H1 (cell line): ENCODE data around the gene ACADSB. TPM values are rescaled to one million over a fixed set of nuclear protein-coding genes. Genes with fewer than 3 reads are reported as not detected.

Source experiments
- CTCF ChIA-PET: fragments of 300-600 bp; sonication (Branson Sonifier 250); formaldehyde crosslinking; loops from one replicate; lab custom pipeline; 2021; ENCODE audit not compliant: partially characterized antibody; lab: Charles Lee
- POLR2A ChIA-PET: fragments of 300-600 bp; sonication (Branson Sonifier 250); formaldehyde crosslinking; loops from one replicate; lab custom pipeline; 2021; ENCODE audit warnings: inconsistent platforms; ENCODE audit not compliant: partially characterized antibody; lab: Charles Lee
- DNase-seq, 2 experiments: peaks; one replicate each; pipeline versions ENCODE4 v3.0.0 to v3.0.0-alpha.2; 2010 to 2022; ENCODE audit warnings: low spot score in 2 of 2, low read depth in 1 of 2, mixed read lengths in 1 of 2
- FAIRE-seq: peaks from 2 replicates; lab custom pipeline; 2011; peaks lifted over from hg19 to GRCh38; lab: Jason Lieb, UNC
- H2AFZ ChIP-seq: 2 replicates; pipeline ENCODE4 v1.8.1; 2012; ENCODE audit warnings: low read length, inconsistent platforms
- H2AK5ac ChIP-seq: 2 replicates; pipeline ENCODE4 v1.6.1; 2013; ENCODE audit warnings: low read depth, low read length
- H2BK120ac ChIP-seq: replicated peaks from 2 replicates; pipeline ENCODE3; 2013; ENCODE audit warnings: low read depth, low read length, inconsistent platforms
- H2BK12ac ChIP-seq: 2 replicates; pipeline ENCODE4 v1.6.1; 2013; ENCODE audit warnings: low read depth, low read length
- H2BK15ac ChIP-seq: 2 replicates; pipeline ENCODE4 v1.6.1; 2013; ENCODE audit warnings: low read length
- H2BK20ac ChIP-seq: 2 replicates; pipeline ENCODE4 v1.6.1; 2013; ENCODE audit warnings: low read length
- H2BK5ac ChIP-seq: 2 replicates; pipeline ENCODE4 v1.6.1; 2013; ENCODE audit warnings: low read depth, low read length
- H3K14ac ChIP-seq: 2 replicates; pipeline ENCODE4 v1.6.1; 2013; ENCODE audit warnings: inconsistent platforms; ENCODE audit not compliant: insufficient read length
- H3K18ac ChIP-seq: 2 replicates; pipeline ENCODE4 v1.6.1; 2013; ENCODE audit warnings: low read length; ENCODE audit errors: extremely low read depth
- H3K23ac ChIP-seq: 2 replicates; pipeline ENCODE4 v1.6.1; 2013; ENCODE audit warnings: inconsistent platforms; ENCODE audit not compliant: insufficient read length
- H3K23me2 ChIP-seq: 2 replicates; pipeline ENCODE4 v1.6.1; 2013; ENCODE audit warnings: low read depth, low read length
- H3K27ac ChIP-seq: 2 replicates; pipeline ENCODE4 v1.6.1; 2011; ENCODE audit warnings: low read depth, low read length, inconsistent platforms
- H3K27me3 ChIP-seq, 4 experiments: replicated peaks in 1 of 4; 1 replicate in 1 of 4; 2 replicates in 3 of 4; pipeline versions ENCODE4 v1.6.1 to v1.8.1; 2011 to 2013; ENCODE audit warnings: low read length in 3 of 4, mild to moderate bottlenecking in 3 of 4, inconsistent platforms in 2 of 4, mixed read lengths in 2 of 4, moderate library complexity in 1 of 4; ENCODE audit not compliant: control insufficient read depth in 3 of 4, insufficient read depth in 3 of 4; ENCODE audit errors: extremely low read depth in 1 of 4
- H3K36me3 ChIP-seq, 4 experiments: 2 replicates each; pipeline versions ENCODE4 v1.6.1 to v1.8.1; 2011 to 2013; ENCODE audit warnings: mild to moderate bottlenecking in 4 of 4, low read length in 3 of 4, moderate library complexity in 2 of 4, control low read depth in 1 of 4, inconsistent platforms in 1 of 4; ENCODE audit not compliant: insufficient read depth in 4 of 4, control insufficient read depth in 2 of 4
- H3K4ac ChIP-seq: replicated peaks from 2 replicates; pipeline ENCODE3; 2013; ENCODE audit warnings: low read length, low read depth, mixed read lengths, inconsistent platforms; ENCODE audit not compliant: insufficient read length
- H3K4me1 ChIP-seq, 4 experiments: replicated peaks in 1 of 4; 1 replicate in 1 of 4; 2 replicates in 3 of 4; pipeline versions ENCODE4 v1.6.1 to v1.8.1; 2011 to 2013; ENCODE audit warnings: low read length in 3 of 4, inconsistent platforms in 2 of 4, mixed read lengths in 1 of 4; ENCODE audit not compliant: insufficient read depth in 4 of 4, control insufficient read depth in 3 of 4
- H3K4me2 ChIP-seq, 2 experiments: 2 replicates each; pipeline versions ENCODE4 v1.6.1 to v1.8.1; 2011 to 2013; ENCODE audit warnings: low read depth in 2 of 2, low read length in 2 of 2, control low read depth in 1 of 2, inconsistent platforms in 1 of 2, mild to moderate bottlenecking in 1 of 2; ENCODE audit not compliant: insufficient read depth in 1 of 2
- H3K4me3 ChIP-seq, 4 experiments: fragments of 200-600, 300-600 bp in 1 of 4; sonication (generic), shearing (Covaris generic), sonication (Bioruptor Twin) in 1 of 4; 2 replicates each; pipeline versions ENCODE4 v1.5.1 to v1.8.1; 2011 to 2016; ENCODE audit warnings: low read length in 4 of 4, low read depth in 3 of 4, control low read depth in 2 of 4, inconsistent platforms in 2 of 4, mild to moderate bottlenecking in 2 of 4, mixed read lengths in 1 of 4, moderate library complexity in 1 of 4; ENCODE audit not compliant: insufficient read depth in 2 of 4; ENCODE audit errors: extremely low read depth in 1 of 4
- H3K56ac ChIP-seq: replicated peaks from 2 replicates; pipeline ENCODE3; 2013; ENCODE audit warnings: low read depth, mild to moderate bottlenecking, mixed read lengths, low read length, inconsistent platforms; ENCODE audit not compliant: insufficient read length
- H3K79me1 ChIP-seq: 2 replicates; pipeline ENCODE4 v1.6.1; 2013; ENCODE audit warnings: low read depth, low read length, control low read depth
- H3K79me2 ChIP-seq, 2 experiments: 2 replicates each; pipeline versions ENCODE4 v1.6.1 to v1.8.1; 2012 to 2013; ENCODE audit warnings: low read length in 2 of 2, mild to moderate bottlenecking in 2 of 2, inconsistent platforms in 1 of 2; ENCODE audit not compliant: insufficient read depth in 2 of 2, control insufficient read depth in 1 of 2
- H3K9ac ChIP-seq, 4 experiments: replicated peaks in 1 of 4; 1 replicate in 1 of 4; 2 replicates in 3 of 4; pipeline versions ENCODE4 v1.6.1 to v1.8.1; 2011 to 2013; ENCODE audit warnings: low read depth in 3 of 4, low read length in 3 of 4, control low read depth in 2 of 4, mild to moderate bottlenecking in 2 of 4, moderate library complexity in 2 of 4, inconsistent platforms in 1 of 4; ENCODE audit errors: extremely low read depth in 1 of 4
- H3K9me3 ChIP-seq, 2 experiments: 2 replicates each; pipeline versions ENCODE4 v1.6.1 to v1.8.1; 2012 to 2013; ENCODE audit warnings: mild to moderate bottlenecking in 2 of 2, moderate library complexity in 2 of 2, control low read depth in 1 of 2, inconsistent platforms in 1 of 2, low read depth in 1 of 2, low read length in 1 of 2, mixed read lengths in 1 of 2; ENCODE audit not compliant: insufficient read depth in 2 of 2
- H4K20me1 ChIP-seq, 2 experiments: replicated peaks in 1 of 2; 2 replicates each; pipeline versions ENCODE3 to v1.8.1; 2011 to 2013; ENCODE audit warnings: inconsistent platforms in 2 of 2, low read length in 2 of 2, mild to moderate bottlenecking in 1 of 2; ENCODE audit not compliant: insufficient read depth in 2 of 2, control insufficient read depth in 1 of 2
- H4K5ac ChIP-seq: 2 replicates; pipeline ENCODE4 v1.6.1; 2013; ENCODE audit warnings: low read length, low read depth, mixed read lengths, inconsistent platforms; ENCODE audit not compliant: insufficient read length
- H4K8ac ChIP-seq: 2 replicates; pipeline ENCODE4 v1.8.0; 2013; ENCODE audit warnings: mild to moderate bottlenecking, moderate library complexity, low read length, inconsistent platforms; ENCODE audit not compliant: insufficient read depth; ENCODE audit errors: extremely low read depth
- H4K91ac ChIP-seq: replicated peaks from 2 replicates; pipeline ENCODE3; 2013; ENCODE audit warnings: low read length, mixed read lengths, inconsistent platforms; ENCODE audit not compliant: insufficient read length
- CTBP2 ChIP-seq: IDR thresholded peaks from 2 replicates; pipeline ENCODE4 v1.7.0; 2011; ENCODE audit warnings: borderline replicate concordance, mild to moderate bottlenecking, moderate library complexity, mixed read lengths, low read length; ENCODE audit not compliant: insufficient read depth, insufficient read length
- WGBS, 2 experiments: shearing (Covaris generic) in 1 of 2; methylation state at CpG; one replicate each; pipeline versions ENCODE4 v1.1.6 to v1.1.7; 2013 to 2015; ENCODE audit warnings: low lambda C conversion rate in 2 of 2, mixed read lengths in 2 of 2, inconsistent platforms in 1 of 2, low coverage in 1 of 2, missing lambda C conversion rate in 1 of 2; ENCODE audit not compliant: insufficient replicate concordance in 2 of 2, insufficient coverage in 1 of 2, insufficient read length in 1 of 2; ENCODE audit errors: extremely low coverage in 1 of 2, missing lambda C conversion rate in 1 of 2; 5-methylcytosine and 5-hydroxymethylcytosine counted together
- polyA plus RNA-seq, 7 experiments: library from polyadenylated mRNA; depleted of rRNA in 3 of 7; stranded (reverse) in 5 of 7; unstranded in 2 of 7; fragments of >200 nt in 5 of 7; fragments of 200-250 nt in 2 of 7; gene quantifications; 1 replicate in 5 of 7; 2 replicates in 1 of 7; 4 replicates in 1 of 7; pipeline versions ENCODE4 v1.2.1 to v1.2.3, GENCODE V29; 2011 to 2013; ENCODE audit warnings: missing spikeins in 2 of 7, mixed read lengths in 2 of 7
- total RNA-seq: library from RNA; stranded (reverse); fragmentation: NEBNext Ultra II Directional; extraction: Animal tissue kit (Norgen Biotek cat#: 25700); gene quantifications from 2 replicates; pipeline ENCODE4 v1.2.1, GENCODE V29; 2021

The ACADSB gene
- total and polyA plus RNA-seq, 2 of the 8 experiments (the other 6 are each of a cell fraction or from before 2014, with no cell fraction given): 5.6 to 11.2 TPM

GRCh38 chr10:122998934-122999333 is 9.9 kb upstream of the ACADSB start:
- ChIA-PET POLR2A (interaction anchor here (1.0 to 1.7 kb wide), 4 partner anchors 9 to 17 kb away, joined by 3 to 6 read pairs (median 4); partner anchors contain the start of gene IKZF5), CTCF (interaction anchor here (1.0 to 4.4 kb wide), 5 partner anchors 9 to 23 kb away, joined by 3 to 24 read pairs (median 4); partner anchors contain the start of gene IKZF5)
- H3K4me3 ChIP-seq: no peak overlapping the region
- TF ChIP-seq CTBP2: no peak
- TF ChIP-seq, all 59 proteins: peak for 0
- H3K79me2 ChIP-seq: peaks cover 0 to 35% of the 10 kb centered on the region in 2 experiments; a peak in 2 of 4 replicates
- no peak overlapping the region for H3K9ac ChIP-seq
- no peak overlapping the region for H4K8ac ChIP-seq
- H3K23me2 ChIP-seq: no peaks in the 10 kb centered on the region
- H3K18ac ChIP-seq: no peak overlapping the region
- no peak overlapping the region for H4K5ac ChIP-seq
- no peak for FAIRE-seq
- H3K9me3 ChIP-seq: no peaks in the 10 kb centered on the region; a peak in 1 of 4 replicates
- H3K4me2 ChIP-seq: no peak overlapping the region
- no peak overlapping the region for H3K23ac ChIP-seq
- WGBS, 2 experiments: 84% methylated on average over 3 of the region's 3 CpGs; no CpG with 5 or more reads in 1 of the 2 experiments
- H2BK120ac ChIP-seq: no peak overlapping the region
- no peaks in the 10 kb centered on the region for H3K4me1 ChIP-seq
- H2AK5ac ChIP-seq: no peak overlapping the region
- H3K36me3 ChIP-seq: peaks cover 0 to 16% (median 6%) of the 10 kb centered on the region in 4 experiments; a peak in 6 of 8 replicates
- H2BK20ac ChIP-seq: no peak overlapping the region
- H3K14ac ChIP-seq: no peak overlapping the region
- H3K27me3 ChIP-seq: no peaks in the 10 kb centered on the region
- no peak overlapping the region for H4K91ac ChIP-seq
- no peak overlapping the region for H2BK15ac ChIP-seq
- H2BK12ac ChIP-seq: no peak overlapping the region
- H3K27ac ChIP-seq: no peak overlapping the region
- H2AFZ ChIP-seq: no peak overlapping the region
- H3K4ac ChIP-seq: no peak overlapping the region
- H2BK5ac ChIP-seq: no peak overlapping the region
- H3K79me1 ChIP-seq: no peaks in the 10 kb centered on the region; the same call in 1 of the 2 replicates
- no peak overlapping the region for H3K56ac ChIP-seq
- peaks cover 0 to 4% of the 10 kb centered on the region in 2 experiments for H4K20me1 ChIP-seq
- no peak for DNase-seq
